Measurements from ENCODE around the gene TNN. TPM values are rescaled to one million over a fixed set of nuclear protein-coding genes. Genes with fewer than 3 reads are reported as not detected.

The TNN gene
- total and polyA plus RNA-seq, 8 donors: 0.06 to 1.1 (median 0.14) TPM; not detected in 5

- Histone ChIP-seq H3K27ac (no peak overlapping the region), H3K27me3 (peaks cover 0 to 10% (median 0%) of the 10 kb centered on the region in 3 donors), H3K36me3 (peaks cover 8 to 19% (median 18%) of the 10 kb centered on the region in 4 donors), H3K4me3 (no peak overlapping the region), H3K4me1 (peaks cover 0 to 21% (median 11%) of the 10 kb centered on the region in 4 donors), H3K9me3 (no peaks in the 10 kb centered on the region)
- peak; percentile 82 to 84 for DNase-seq
- 20 to 26% (median 23%) methylated on average over 11 of the region's 11 CpGs for WGBS, 5 donors
- TF ChIP-seq CTCF (IDR thresholded peaks at IDR 0.05): peak in 5 of 7 experiments; percentile 80 to 95 (median 88)
- TF ChIP-seq POLR2A (IDR thresholded peaks at IDR 0.05): no peak
- no peak for TF ChIP-seq EP300 (IDR thresholded peaks at IDR 0.05)
- TF ChIP-seq POLR2AphosphoS5 (IDR thresholded peaks at IDR 0.05): peak in 2 of 3 donors; percentile 12 to 66
- intact Hi-C loops (cut with DNase I; ENCODE audit: low total_unique reads): loop anchor here (2.0 kb wide), 1 partner anchor 164 kb away; no protein-coding TSS in a partner anchor
Measured at GRCh38 chr1:175154629-175155472, 87.2 kb downstream of the TNN start.

GRCh38 chr1:175155473-175155856, 87.8 kb downstream of the TNN start:
- H3K27me3 ChIP-seq: peaks cover 0 to 10% (median 0%) of the 10 kb centered on the region in 3 donors
- H3K9me3 ChIP-seq: no peaks in the 10 kb centered on the region
- WGBS, 5 donors: 75 to 80% (median 78%) methylated on average over 4 of the region's 4 CpGs
- H3K4me3 ChIP-seq: no peak overlapping the region
- H3K36me3 ChIP-seq: peaks cover 14 to 26% (median 24%) of the 10 kb centered on the region in 4 donors
- no peak for DNase-seq
- intact Hi-C loops (cut with DNase I; ENCODE audit: low total_unique reads): loop anchor here (2.0 kb wide), 1 partner anchor 163 kb away; no protein-coding TSS in a partner anchor
- H3K27ac ChIP-seq: no peak overlapping the region
- peaks cover 0 to 17% (median 10%) of the 10 kb centered on the region in 4 donors for H3K4me1 ChIP-seq
- no peak for TF ChIP-seq POLR2AphosphoS5 (IDR thresholded peaks at IDR 0.05)
- TF ChIP-seq POLR2A (IDR thresholded peaks at IDR 0.05): no peak
- TF ChIP-seq CTCF (IDR thresholded peaks at IDR 0.05): no peak
- no peak for TF ChIP-seq EP300 (IDR thresholded peaks at IDR 0.05)

GRCh38 chr1:175155936-175156335, 88.3 kb downstream of the TNN start:
- Histone ChIP-seq H3K9me3 (no peaks in the 10 kb centered on the region), H3K4me1 (peaks cover 0 to 15% (median 8%) of the 10 kb centered on the region in 4 donors), H3K27ac (no peak overlapping the region), H3K27me3 (peaks cover 0 to 10% (median 0%) of the 10 kb centered on the region in 3 donors), H3K36me3 (peaks cover 17 to 30% (median 28%) of the 10 kb centered on the region in 4 donors), H3K4me3 (no peak overlapping the region)
- WGBS, 5 donors: 54 to 75% (median 61%) methylated on average over 5 of the region's 5 CpGs
- DNase-seq: no peak
- intact Hi-C loops (cut with DNase I; ENCODE audit: low total_unique reads): loop anchor here (2.0 kb wide), 1 partner anchor 163 kb away; no protein-coding TSS in a partner anchor
- no peak for TF ChIP-seq EP300 (IDR thresholded peaks at IDR 0.05)
- no peak for TF ChIP-seq CTCF (IDR thresholded peaks at IDR 0.05)
- TF ChIP-seq POLR2AphosphoS5 (IDR thresholded peaks at IDR 0.05): no peak
- TF ChIP-seq POLR2A (IDR thresholded peaks at IDR 0.05): no peak

GRCh38 chr1:175157200-175157599, 89.6 kb downstream of the TNN start:
- Histone ChIP-seq H3K9me3 (no peaks in the 10 kb centered on the region), H3K4me1 (peaks cover 0 to 10% (median 5%) of the 10 kb centered on the region in 4 donors), H3K36me3 (peaks cover 17 to 43% (median 41%) of the 10 kb centered on the region in 4 donors), H3K4me3 (no peak overlapping the region), H3K27ac (no peak overlapping the region), H3K27me3 (peaks cover 0 to 10% (median 0%) of the 10 kb centered on the region in 3 donors)
- no peak for TF ChIP-seq CTCF (IDR thresholded peaks at IDR 0.05)
- no peak for TF ChIP-seq POLR2A (IDR thresholded peaks at IDR 0.05)
- TF ChIP-seq POLR2AphosphoS5 (IDR thresholded peaks at IDR 0.05): no peak
- TF ChIP-seq EP300 (IDR thresholded peaks at IDR 0.05): no peak
- intact Hi-C loops (cut with DNase I; ENCODE audit: low total_unique reads): no loop called here
- WGBS, 5 donors: 90 to 99% (median 98%) methylated on average over 2 of the region's 2 CpGs
- DNase-seq: no peak

Measured in stomach (tissue), 9 donors.